K562 (cell line): ENCODE results near the gene RAI1. TPM values are rescaled to one million over a fixed set of nuclear protein-coding genes. Genes with fewer than 3 reads are reported as not detected.

ENCODE experiments used
- BRF1 ChIP-seq: IDR thresholded peaks from 3 replicates; pipeline ENCODE4 v1.6.1; 2011; ENCODE audit warnings: borderline replicate concordance, mild to moderate bottlenecking; ENCODE audit not compliant: insufficient read length; ENCODE audit errors: extremely low read depth
- CBFA2T2 ChIP-seq: fragments of 450-650 bp; conservative IDR thresholded peaks from 2 replicates; pipeline ENCODE4 v1.6.1; 2017; ENCODE audit warnings: mild to moderate bottlenecking
- CBX3 ChIP-seq, 2 experiments: IDR thresholded peaks; 1 replicate in 1 of 2; 2 replicates in 1 of 2; pipeline ENCODE4 v1.6.1; 2012; ENCODE audit warnings: inconsistent platforms in 2 of 2, low read length in 2 of 2, borderline replicate concordance in 1 of 2, control low read depth in 1 of 2
- CCAR2 ChIP-seq: fragments of 200-400 bp; formaldehyde crosslinking; IDR thresholded peaks from 2 replicates; pipeline ENCODE4 v1.6.1; 2017; ENCODE audit warnings: mild to moderate bottlenecking, low read depth, low read length
- GTF2F1 ChIP-seq: IDR thresholded peaks from 2 replicates; pipeline ENCODE4 v1.6.1; 2011; ENCODE audit warnings: low read depth, low read length, improper control_type of control experiment
- HMG20B ChIP-seq: fragments of 250-450 bp; sonication (Bioruptor Pico); IDR thresholded peaks from 2 replicates; pipeline ENCODE4 v1.5.0; 2021; ENCODE audit warnings: mild to moderate bottlenecking
- MAFF ChIP-seq: IDR thresholded peaks from 2 replicates; pipeline ENCODE4 v1.6.1; 2012; ENCODE audit warnings: low read length, improper control_type of control experiment
- MTA1 ChIP-seq: fragments of 450-650 bp; IDR thresholded peaks from 2 replicates; pipeline ENCODE4 v1.6.1; 2017; ENCODE audit warnings: borderline replicate concordance
- NCOA4 ChIP-seq: fragments of 450-650 bp; IDR thresholded peaks from 2 replicates; pipeline ENCODE4 v1.6.1; 2018; ENCODE audit warnings: mild to moderate bottlenecking; ENCODE audit not compliant: partially characterized antibody
- NELFE ChIP-seq: IDR thresholded peaks from 2 replicates; pipeline ENCODE4 v1.6.1; 2011; ENCODE audit warnings: mild to moderate bottlenecking; ENCODE audit not compliant: insufficient read depth, insufficient read length
- NFE2 ChIP-seq: IDR thresholded peaks from 2 replicates; pipeline ENCODE4 v1.6.1; 2014; ENCODE audit warnings: antibody characterized with exemption, low read depth
- POLR2G ChIP-seq: fragments of 200-400 bp; formaldehyde crosslinking; IDR thresholded peaks from 2 replicates; pipeline ENCODE4 v1.6.1; 2017; ENCODE audit warnings: low read depth, mild to moderate bottlenecking, antibody characterized with exemption, low read length, moderate library complexity
- POLR3G ChIP-seq: IDR thresholded peaks from 2 replicates; pipeline ENCODE4 v1.6.1; 2011; ENCODE audit not compliant: insufficient read length, insufficient replicate concordance; ENCODE audit errors: extremely low read depth
- PPARD ChIP-seq: fragments of 250-450 bp; sonication (Bioruptor Pico); IDR thresholded peaks from 2 replicates; pipeline ENCODE4 v1.8.0; 2022; ENCODE audit warnings: inconsistent platforms, mild to moderate bottlenecking, moderate library complexity
- RAD51 ChIP-seq: fragments of 450-650 bp; IDR thresholded peaks from 2 replicates; pipeline ENCODE4 v1.7.1; 2016; ENCODE audit warnings: low read depth, mild to moderate bottlenecking, borderline replicate concordance
- RFX5 ChIP-seq: IDR thresholded peaks from 2 replicates; pipeline ENCODE4 v1.6.1; 2011; ENCODE audit warnings: low read depth, mild to moderate bottlenecking, improper control_type of control experiment, low read length
- SRSF9 ChIP-seq: fragments of 200-400 bp; formaldehyde crosslinking; IDR thresholded peaks from 2 replicates; pipeline ENCODE4 v1.6.1; 2017; ENCODE audit warnings: low read depth, low read length, borderline replicate concordance
- SUPT5H ChIP-seq: fragments of 450-650 bp; IDR thresholded peaks from 2 replicates; pipeline ENCODE4 v1.6.1; 2016
- TAL1 ChIP-seq: fragments of 450-650 bp; IDR thresholded peaks from 2 replicates; pipeline ENCODE4 v1.6.1; 2016; ENCODE audit warnings: mild to moderate bottlenecking
- ZBTB7A ChIP-seq: IDR thresholded peaks from 2 replicates; pipeline ENCODE4 v1.6.1; 2011; ENCODE audit warnings: low read depth, mild to moderate bottlenecking, low read length, moderate library complexity, borderline replicate concordance; ENCODE audit not compliant: control insufficient read depth
- ZC3H11A ChIP-seq: IDR thresholded peaks from 2 replicates; pipeline ENCODE4 v1.6.1; 2012; ENCODE audit warnings: low read depth, low read length, improper control_type of control experiment
- ZNF77 ChIP-seq: fragments of 250-450 bp; sonication (Bioruptor Pico); IDR thresholded peaks from 2 replicates; pipeline ENCODE4 v1.5.0; 2020
- polyA plus RNA-seq, 8 experiments: library from polyadenylated mRNA; depleted of rRNA in 4 of 8; stranded (reverse) in 5 of 8; unstranded in 3 of 8; fragments of >200 nt; fragmentation: Nextera tagmentation in 2 of 8; fragmentation: Illumina TruSeq in 1 of 8; extraction: Ambion mirVana in 2 of 8; extraction: Trizol in 1 of 8; gene quantifications; 2 replicates each; pipeline versions ENCODE4 v1.2.1 to v1.2.3, GENCODE V29; 2011 to 2014; ENCODE audit warnings: inconsistent platforms in 1 of 8, missing spikeins in 1 of 8
- total RNA-seq, 7 experiments: library from RNA; depleted of rRNA in 6 of 7; stranded (reverse); fragments of >200 nt in 6 of 7; fragmentation: Illumina TruSeq in 2 of 7; extraction: Trizol in 2 of 7; gene quantifications; 2 replicates each; pipeline versions ENCODE4 v1.2.1 to v1.2.3, GENCODE V29; 2011 to 2021; ENCODE audit warnings: low replicate concordance in 1 of 7
- TF ChIP-seq, protein P1 (sequence below): fragments of 250-450 bp; sonication (Bioruptor Pico); IDR thresholded peaks from 2 replicates; pipeline ENCODE4 v1.4.0; 2020; ENCODE audit warnings: borderline replicate concordance
- TF ChIP-seq, protein P2 (sequence below), 2 experiments: IDR thresholded peaks; 2 replicates each; pipeline ENCODE4 v1.6.1; 2011; ENCODE audit warnings: borderline replicate concordance in 1 of 2, control low read depth in 1 of 2, low read depth in 1 of 2, low read length in 1 of 2, mild to moderate bottlenecking in 1 of 2, mixed read lengths in 1 of 2, moderate library complexity in 1 of 2; ENCODE audit not compliant: insufficient read depth in 1 of 2, insufficient read length in 1 of 2, poor library complexity in 1 of 2, severe bottlenecking in 1 of 2; ENCODE audit errors: extremely low read depth in 1 of 2
- TF ChIP-seq, protein P3 (sequence below): sonication (generic); formaldehyde crosslinking; IDR thresholded peaks from 2 replicates; pipeline ENCODE4 v1.8.0; 2022; ENCODE audit warnings: mild to moderate bottlenecking, missing genetic modification reagents
- TF ChIP-seq, protein P4 (sequence below): sonication (generic); formaldehyde crosslinking; IDR thresholded peaks from 2 replicates; pipeline ENCODE4 v1.9.0; 2022; ENCODE audit warnings: mild to moderate bottlenecking, missing genetic modification reagents

The RAI1 gene
- total and polyA plus RNA-seq, 9 of the 15 experiments (the other 6 are each of a cell fraction or from before 2014, with no cell fraction given): 0.68 to 19.9 (median 5.5) TPM

DNA sequence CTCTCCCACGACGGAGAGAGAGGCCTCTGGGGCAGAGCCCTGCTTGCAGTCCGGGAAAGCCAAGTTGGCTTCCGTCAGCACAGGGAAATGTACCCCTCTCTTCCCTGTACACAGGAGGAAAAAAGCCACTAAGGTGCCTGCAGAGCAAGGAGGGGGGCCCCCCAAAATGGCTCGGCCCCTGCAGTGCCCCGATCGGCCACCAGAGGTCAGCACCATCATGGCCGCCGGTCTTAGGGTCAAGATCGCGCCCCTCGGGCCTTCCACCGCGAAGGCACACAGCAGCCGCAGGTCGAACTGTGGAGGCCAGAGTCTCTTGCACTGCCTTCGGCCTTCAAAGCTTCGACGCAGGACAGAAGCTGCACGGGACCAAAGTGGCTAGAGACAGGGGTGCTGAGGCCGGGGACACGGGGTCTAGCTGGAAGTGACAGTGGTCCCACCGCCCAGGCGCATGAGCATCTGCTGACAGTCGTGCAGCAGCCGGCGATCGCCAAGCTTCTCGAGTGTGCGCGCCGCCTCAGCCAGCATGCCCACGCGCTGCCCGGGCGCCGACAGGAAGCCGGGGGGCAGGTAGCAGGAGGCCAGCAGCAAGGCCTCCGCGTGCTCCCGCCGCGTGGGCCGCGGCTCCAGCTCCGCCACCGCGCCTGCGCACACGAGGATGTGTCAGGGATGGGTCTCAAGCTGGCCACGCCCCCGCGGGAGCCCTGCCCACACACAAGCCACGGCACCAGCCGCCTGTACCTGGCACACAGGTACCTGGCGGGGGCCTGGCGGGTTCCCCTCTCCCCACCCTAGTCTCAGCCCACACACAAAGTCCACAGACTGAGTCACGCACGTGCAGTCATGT is 131.2 kb downstream of the RAI1 start (continued):
- TF ChIP-seq POLR2G (peak; percentile 76), CCAR2 (no peak), GTF2F1 (no peak), NCOA4 (no peak), ZNF77 (CRISPR knock-in tag) (no peak), RFX5 (no peak), HMG20B (CRISPR knock-in tag) (no peak), MAFF (no peak), ZC3H11A (no peak), MTA1 (no peak), POLR3G (no peak), PPARD (no peak), NFE2 (no peak), SRSF9 (no peak), CBFA2T2 (no peak), NELFE (no peak), SUPT5H (peak; percentile 26; the same call in 1 of the 2 replicates), ZBTB7A (peak; percentile 45; the same call in 1 of the 2 replicates), TAL1 (no peak), BRF1 (no peak), CBX3 (IDR thresholded peaks at IDR 0.05; ENCODE audit: borderline replicate concordance in 1 of 2, low read length in 2 of 2) (no peak), RAD51 (no peak)
- TF ChIP-seq, protein P1, sequence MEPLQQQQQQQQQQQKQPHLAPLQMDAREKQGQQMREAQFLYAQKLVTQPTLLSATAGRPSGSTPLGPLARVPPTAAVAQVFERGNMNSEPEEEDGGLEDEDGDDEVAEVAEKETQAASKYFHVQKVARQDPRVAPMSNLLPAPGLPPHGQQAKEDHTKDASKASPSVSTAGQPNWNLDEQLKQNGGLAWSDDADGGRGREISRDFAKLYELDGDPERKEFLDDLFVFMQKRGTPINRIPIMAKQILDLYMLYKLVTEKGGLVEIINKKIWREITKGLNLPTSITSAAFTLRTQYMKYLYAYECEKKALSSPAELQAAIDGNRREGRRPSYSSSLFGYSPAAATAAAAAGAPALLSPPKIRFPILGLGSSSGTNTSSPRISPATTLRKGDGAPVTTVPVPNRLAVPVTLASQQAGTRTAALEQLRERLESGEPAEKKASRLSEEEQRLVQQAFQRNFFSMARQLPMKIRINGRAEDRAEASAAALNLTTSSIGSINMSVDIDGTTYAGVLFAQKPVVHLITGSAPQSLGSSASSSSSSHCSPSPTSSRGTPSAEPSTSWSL (CRISPR knock-in tag): no peak
- TF ChIP-seq, protein P2, sequence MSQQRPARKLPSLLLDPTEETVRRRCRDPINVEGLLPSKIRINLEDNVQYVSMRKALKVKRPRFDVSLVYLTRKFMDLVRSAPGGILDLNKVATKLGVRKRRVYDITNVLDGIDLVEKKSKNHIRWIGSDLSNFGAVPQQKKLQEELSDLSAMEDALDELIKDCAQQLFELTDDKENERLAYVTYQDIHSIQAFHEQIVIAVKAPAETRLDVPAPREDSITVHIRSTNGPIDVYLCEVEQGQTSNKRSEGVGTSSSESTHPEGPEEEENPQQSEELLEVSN (IDR thresholded peaks at IDR 0.05; ENCODE audit: borderline replicate concordance in 1 of 2, extremely low read depth in 1 of 2, insufficient read depth in 1 of 2, insufficient read length in 1 of 2, low read depth in 1 of 2, low read length in 1 of 2, poor library complexity in 1 of 2, severe bottlenecking in 1 of 2): peak; percentile 56 to 78
- TF ChIP-seq, protein P3, sequence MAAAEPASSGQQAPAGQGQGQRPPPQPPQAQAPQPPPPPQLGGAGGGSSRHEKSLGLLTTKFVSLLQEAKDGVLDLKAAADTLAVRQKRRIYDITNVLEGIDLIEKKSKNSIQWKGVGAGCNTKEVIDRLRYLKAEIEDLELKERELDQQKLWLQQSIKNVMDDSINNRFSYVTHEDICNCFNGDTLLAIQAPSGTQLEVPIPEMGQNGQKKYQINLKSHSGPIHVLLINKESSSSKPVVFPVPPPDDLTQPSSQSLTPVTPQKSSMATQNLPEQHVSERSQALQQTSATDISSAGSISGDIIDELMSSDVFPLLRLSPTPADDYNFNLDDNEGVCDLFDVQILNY (CRISPR knock-in tag): no peak
- TF ChIP-seq, protein P4, sequence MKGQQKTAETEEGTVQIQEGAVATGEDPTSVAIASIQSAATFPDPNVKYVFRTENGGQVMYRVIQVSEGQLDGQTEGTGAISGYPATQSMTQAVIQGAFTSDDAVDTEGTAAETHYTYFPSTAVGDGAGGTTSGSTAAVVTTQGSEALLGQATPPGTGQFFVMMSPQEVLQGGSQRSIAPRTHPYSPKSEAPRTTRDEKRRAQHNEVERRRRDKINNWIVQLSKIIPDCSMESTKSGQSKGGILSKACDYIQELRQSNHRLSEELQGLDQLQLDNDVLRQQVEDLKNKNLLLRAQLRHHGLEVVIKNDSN (CRISPR knock-in tag): no peak
